Activated CD4-positive, CD25-positive, alpha-beta regulatory T cell (primary cell): ENCODE data around the gene ZNF429.
"Not testable (repeated sequence)": the region's sequence is repeated elsewhere in the genome, so short reads cannot be mapped to it uniquely, and the experiment has no call there.

Experiments
- DNase-seq, 4 experiments: peaks; one replicate each; lab custom pipeline; 2025; lab: John Stamatoyannopoulos, UW

The ZNF429 gene

DNA sequence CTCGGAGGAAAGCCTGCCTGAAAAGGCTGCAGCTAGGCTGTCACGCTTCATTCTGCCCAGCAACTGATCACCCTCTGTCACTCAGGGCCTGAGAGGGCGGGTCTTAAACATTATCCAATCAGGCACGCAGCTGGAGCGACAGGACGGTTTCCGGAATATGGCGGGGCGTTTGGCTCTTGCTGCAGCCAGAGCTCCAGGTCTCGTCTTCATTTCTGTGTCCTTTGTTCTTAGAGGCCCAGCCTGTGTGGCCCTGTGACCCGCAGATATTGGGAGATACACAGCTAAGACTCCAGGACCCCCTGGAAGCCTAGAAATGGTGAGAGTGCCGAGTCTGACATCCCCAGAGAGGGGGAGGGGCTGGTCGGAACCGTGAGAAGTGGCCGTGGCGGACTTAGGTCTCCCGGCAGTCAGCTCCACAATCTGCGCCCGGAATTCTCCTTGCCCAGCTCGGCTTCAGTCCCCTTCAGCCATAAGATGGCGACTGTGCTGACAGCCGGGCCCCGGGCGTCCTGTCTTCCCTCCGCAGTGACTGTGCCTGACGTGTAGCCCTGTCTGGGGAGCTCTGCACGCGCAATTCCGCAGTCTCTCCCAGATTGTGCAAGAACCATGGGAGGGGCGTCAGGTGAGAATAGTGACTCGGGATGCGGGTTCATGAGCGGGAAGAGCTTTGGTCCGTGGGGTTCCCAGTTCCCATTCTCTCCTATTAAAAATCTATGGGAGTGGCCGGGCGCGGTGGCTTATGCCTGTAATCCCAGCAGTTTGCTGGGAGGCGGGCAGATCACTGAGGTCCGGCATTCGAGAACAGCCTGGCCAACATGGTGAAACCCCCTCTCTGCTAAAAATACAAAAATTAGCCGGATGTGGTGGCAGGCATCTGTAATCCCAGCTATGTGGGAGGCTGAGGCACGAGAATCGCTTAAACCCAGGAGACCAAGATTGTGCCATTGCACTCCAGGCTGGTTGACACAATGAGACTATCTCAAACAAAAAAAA is at the start of gene ZNF429:
Gene ZNF429 (plus strand): TSS at position 144 of the 993 bp plus-strand sequence. CDS start 170 bp downstream, at position 314.
- DNase-seq: peak; percentile 68 to 82 (median 80)

DNA sequence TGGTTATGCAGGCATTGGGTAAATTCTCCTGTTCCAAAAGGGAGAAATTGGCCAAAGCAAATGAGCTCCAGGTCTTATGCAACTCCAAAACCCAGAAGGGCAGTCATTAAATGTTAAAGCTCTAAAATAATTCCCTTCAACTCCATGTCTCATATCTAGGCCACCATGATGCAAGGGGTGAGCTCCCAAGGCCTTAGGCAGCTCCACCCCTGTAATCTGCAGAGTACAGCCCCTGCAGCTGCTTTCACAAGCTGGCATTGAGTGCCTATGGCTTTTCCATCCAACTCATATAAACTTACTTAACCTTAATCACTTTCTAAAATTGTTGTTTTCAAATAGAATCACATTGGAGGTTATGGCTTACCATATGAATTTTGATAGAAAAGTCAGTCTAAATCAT is 44.7 kb upstream of the ZNF429 start:
- DNase-seq: no peak

GRCh38 chr19:21462540-21462939 is 42.9 kb upstream of the ZNF429 start:
- DNase-seq: no peak

DNA sequence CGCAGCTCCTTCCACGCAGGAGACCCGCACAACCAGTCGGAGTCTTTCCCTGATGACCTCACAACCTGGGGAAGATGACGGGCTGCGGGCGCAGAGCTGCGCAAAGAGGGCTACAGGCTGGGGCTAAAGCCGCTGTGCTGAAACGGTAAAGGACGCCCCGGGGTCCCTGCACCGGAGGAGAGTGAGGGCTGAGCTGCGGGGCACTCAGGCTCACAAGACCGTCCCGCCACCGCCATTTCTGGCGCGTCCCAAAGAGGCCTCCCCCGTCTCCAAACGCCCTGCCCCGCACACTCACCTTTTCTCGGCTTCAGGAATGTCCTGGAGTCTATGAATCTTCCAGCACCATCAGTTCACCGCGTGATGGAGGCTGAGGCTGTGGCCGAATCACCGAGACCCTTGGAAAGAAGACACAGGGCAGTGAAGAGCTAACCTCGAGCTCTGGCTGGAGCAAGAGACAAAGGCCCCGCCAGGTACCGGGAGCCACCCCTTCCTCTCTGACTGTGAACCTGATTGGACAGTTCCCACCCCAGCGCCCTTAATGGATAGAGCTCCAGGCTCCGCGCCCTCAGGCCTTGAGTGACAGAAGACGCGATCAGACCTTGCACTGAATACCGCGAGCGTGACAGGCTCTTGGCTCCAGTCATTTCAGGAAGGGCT is 41.8 kb upstream of the ZNF429 start:
- DNase-seq: peak in 1 of 4 experiments; percentile 5

- DNase-seq: no peak
Observed at GRCh38 chr19:21466627-21467026, 38.8 kb upstream of the ZNF429 start.

- no peak for DNase-seq
Observed at GRCh38 chr19:21468791-21469190, 36.6 kb upstream of the ZNF429 start.

DNA sequence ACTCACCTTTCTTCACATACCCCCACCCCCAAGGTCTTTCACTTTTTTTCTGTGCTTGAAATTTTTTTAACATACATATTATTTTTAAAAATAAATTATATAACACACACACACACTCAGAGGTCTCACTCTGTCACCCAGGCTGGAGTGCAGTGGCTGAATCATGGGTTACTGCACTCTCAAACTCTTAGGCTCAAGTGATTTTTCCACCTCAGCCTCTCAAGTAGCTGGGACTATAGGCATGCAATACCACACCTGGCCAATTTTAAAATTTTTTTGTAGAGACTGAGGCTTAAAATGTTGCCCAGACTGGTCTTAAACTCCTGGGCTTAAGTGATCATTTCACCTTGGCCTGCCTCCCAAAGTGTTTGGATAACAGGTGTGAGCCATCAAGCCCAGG is 32.9 kb upstream of the ZNF429 start:
- DNase-seq: no peak

DNA sequence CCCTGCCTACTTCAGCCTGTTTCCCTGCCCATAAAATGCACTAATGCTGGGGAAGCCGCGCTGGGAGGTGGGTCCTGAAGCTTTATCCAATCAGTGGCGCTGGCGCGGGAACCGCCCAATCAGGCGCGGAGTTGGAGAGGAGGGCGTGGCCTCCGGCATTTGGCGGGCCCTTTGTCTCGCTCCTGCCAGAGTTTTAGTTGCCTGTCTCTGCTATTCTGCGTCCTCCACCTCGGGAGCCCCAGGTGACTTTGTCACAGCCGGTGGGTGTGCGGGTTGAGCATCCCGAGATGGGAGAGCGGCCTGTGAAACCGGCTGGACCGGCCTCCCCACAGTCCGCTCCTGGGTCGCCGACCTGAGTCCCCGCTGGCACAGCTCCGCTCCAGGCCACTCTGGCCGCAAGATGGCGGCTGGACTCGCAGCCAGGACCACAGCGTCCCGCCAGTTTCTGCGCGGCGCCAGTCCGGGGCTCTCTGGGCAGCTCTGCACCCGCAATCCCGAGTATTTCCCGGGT is 30.7 kb upstream of the ZNF429 start:
- DNase-seq: peak; percentile 7 to 67 (median 30)

- not testable (repeated sequence) for DNase-seq
Observed at GRCh38 chr19:21482361-21482760, 23.0 kb upstream of the ZNF429 start.

- DNase-seq: peak; percentile 8 to 43 (median 26)
Observed at GRCh38 chr19:21482863-21483276, 22.5 kb upstream of the ZNF429 start.

DNA sequence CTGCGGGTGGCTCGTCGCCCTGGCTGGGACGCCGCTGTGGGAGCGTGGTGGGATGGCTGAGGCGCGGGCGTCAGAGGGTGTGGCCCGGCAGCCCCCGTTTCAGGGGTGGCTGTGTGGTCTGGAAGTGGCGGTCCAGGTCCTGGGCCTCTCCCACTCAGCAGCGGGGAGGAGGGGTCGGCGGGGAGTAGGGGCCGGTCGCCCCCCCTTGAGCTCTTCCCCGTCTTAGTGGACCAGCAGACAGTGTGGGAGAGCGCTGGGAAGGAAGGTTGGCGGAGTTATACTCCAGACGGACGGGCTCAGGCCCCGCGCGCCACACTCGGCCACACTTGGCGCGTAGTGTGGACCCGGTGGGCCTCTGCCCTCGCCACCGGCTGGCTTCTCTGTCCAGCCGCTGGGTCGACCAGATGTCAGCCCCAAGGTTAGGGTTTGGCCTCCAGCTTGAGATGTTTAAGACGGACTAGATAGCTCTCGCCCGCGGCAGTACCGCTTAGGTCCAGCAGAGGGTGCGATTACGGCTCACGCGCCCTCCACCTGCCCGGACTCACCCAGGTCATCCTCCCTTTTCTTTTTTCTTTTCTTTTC is 21.7 kb upstream of the ZNF429 start:
- peak in 3 of 4 experiments; percentile 5 to 52 (median 20) for DNase-seq

GRCh38 chr19:21484631-21485030 is 20.8 kb upstream of the ZNF429 start:
- no peak for DNase-seq

GRCh38 chr19:21485926-21486325 is 19.5 kb upstream of the ZNF429 start:
- DNase-seq: no peak

DNA sequence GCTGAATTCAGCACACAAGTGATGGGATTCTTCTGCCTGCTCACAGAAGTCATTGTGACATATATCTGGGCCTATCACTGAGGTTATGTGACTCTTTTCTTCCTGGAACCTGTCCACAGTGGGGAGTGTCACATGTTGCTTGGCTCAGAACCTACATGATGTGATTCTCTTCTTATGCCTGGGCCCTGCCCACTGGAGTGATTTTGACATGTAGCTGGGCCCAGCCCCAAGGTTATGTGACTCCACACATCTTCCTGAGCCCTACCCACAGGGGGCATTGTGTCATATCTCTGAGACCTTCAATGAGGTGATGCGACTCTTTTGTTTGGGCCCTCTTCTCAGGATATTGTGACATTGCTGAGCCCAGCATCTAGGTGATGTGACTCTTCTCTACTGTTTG is 17.4 kb upstream of the ZNF429 start:
- DNase-seq: no peak

- no peak for DNase-seq
Observed at GRCh38 chr19:21491146-21491545, 14.3 kb upstream of the ZNF429 start.

GRCh38 chr19:21492947-21493906 is 12.2 kb upstream of the ZNF429 start:
- no peak for DNase-seq

GRCh38 chr19:21496876-21497275 is 8.5 kb upstream of the ZNF429 start:
- DNase-seq: no peak

- no peak for DNase-seq
Observed at GRCh38 chr19:21498651-21499050, 6.8 kb upstream of the ZNF429 start.

GRCh38 chr19:21508198-21508597 is 2.8 kb downstream of the ZNF429 start:
- DNase-seq: no peak

DNA sequence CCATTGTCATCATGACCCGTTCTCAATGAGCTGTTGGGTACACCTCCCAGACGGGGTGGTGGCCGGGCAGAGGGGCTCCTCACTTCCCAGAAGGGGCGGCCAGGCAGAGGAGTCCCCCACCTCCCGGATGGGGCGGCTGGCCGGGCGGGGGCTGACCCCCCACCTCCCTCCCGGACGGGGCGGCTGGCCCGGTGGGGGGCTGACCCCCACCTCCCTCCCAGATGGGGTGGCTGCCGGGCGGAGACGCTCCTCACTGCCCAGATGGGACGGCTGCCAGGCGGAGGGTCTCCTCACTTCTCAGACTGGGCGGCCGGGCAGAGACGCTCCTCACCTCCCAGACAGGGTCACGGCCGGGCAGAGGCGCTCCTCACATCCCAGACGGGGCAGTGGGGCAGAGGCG is 5.7 kb downstream of the ZNF429 start:
- DNase-seq: not testable (repeated sequence)

DNA sequence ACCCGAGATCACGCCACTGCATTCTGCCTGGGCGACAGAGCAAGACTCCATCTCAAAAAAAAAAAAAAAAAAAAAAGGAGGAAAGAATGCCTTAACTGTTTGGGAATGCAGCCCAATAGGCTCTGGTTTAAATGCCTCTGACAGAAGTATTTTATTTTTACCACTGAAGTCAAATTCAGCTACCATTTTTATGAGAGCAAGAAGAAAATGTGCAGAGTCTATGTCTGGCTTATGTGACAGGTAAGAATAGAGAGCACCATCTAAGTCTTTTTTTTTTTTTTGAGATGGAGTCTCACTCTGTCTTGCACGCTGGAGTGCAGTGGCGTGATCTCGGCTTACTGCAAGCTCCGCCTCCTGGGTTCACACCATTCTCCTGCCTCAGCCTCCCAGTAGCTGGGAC is 7.2 kb downstream of the ZNF429 start:
- DNase-seq: not testable (repeated sequence)
